HG03039 (cell line): ENCODE results near the gene TMEM269.

Experiments used
- ATAC-seq: cut with Tn5 transposase; IDR thresholded peaks from one replicate; pipeline ENCODE4 v1.9.1; 2021; ENCODE audit warnings: mild to moderate bottlenecking, moderate library complexity; ENCODE audit not compliant: unreplicated experiment

TMEM269 gene

GRCh38 chr1:42820813-42821212 lies 36.0 kb downstream of the TMEM269 start:
- no peak for ATAC-seq

- ATAC-seq = no peak
Observed at GRCh38 chr1:42821690-42822089, 36.9 kb downstream of the TMEM269 start.

- ATAC-seq = no peak
Observed at GRCh38 chr1:42822800-42823392, 38.1 kb downstream of the TMEM269 start.

- no peak for ATAC-seq
Observed at GRCh38 chr1:42824481-42825035, 39.8 kb downstream of the TMEM269 start.

- no peak for ATAC-seq
Observed at GRCh38 chr1:42825036-42825851, 40.5 kb downstream of the TMEM269 start.

GRCh38 chr1:42830631-42831030 lies 45.8 kb downstream of the TMEM269 start:
- ATAC-seq = no peak

DNA sequence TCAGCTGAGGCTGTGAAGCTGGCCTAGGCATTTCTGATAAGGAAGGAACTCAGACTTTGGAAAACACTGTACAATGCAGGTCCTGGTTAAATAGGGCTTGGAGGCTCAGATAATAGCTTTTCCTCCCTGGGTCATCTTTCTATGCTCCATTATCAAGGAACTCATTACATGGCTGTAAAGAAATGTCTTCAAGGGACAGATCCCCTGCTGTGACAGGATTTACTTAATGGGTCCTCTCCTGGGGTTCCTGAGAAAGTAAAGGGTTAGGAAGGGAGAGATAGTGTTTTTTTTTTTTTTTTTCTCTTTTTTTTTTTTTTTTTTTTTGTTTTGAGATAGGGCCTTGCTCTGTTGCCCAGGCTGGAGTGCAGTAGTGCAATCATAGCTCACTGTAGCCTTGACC lies 46.5 kb downstream of the TMEM269 start:
- ATAC-seq = no peak

DNA sequence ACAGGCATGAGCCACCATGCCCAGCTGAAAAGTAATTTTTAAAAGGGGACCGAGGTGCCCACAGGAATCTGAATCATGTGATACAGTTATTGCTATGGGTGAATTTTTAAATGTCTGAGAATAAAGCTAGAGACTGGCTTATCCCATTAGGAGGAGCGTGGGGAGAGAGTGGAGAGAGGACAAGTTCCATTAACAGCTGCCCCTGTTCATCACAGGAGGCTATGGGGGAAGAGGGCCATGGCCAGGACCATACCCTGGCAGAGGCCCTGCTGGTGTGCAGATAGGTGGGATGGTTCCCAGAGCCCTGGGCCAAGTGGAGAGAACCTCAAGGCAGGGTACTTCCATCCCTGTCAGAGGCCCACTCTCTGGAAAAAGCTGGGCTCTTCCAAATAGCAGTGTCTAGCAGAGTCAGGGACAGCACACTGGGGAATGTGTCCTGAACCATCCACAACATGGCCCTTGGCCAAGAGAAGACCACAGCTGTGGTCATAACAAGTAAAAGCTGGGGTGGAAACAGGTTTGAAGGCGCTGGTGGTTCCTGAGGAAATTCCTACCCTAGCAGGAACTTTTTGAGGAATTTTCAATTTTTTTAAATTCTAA lies 48.0 kb downstream of the TMEM269 start:
- ATAC-seq = no peak

DNA sequence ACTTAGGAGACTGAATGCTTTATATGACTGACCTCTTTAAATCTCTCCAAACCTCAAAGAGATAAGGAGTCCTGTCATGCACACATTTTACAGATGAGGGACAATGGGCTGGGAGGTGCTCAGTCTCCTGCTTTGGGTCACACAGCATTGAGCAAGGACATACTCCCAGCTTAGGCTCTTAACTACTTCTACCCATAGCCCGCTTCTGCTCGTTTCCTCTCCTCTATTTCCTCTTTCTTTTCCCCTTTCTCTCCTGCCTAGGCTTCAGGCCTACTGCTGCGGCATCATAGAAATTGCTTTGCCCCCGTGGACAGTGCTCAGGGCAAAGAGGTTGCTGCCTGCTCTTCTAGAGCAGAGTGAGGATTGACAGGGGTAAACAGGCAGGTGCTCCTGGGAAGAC lies 49.2 kb downstream of the TMEM269 start:
- no peak for ATAC-seq

DNA sequence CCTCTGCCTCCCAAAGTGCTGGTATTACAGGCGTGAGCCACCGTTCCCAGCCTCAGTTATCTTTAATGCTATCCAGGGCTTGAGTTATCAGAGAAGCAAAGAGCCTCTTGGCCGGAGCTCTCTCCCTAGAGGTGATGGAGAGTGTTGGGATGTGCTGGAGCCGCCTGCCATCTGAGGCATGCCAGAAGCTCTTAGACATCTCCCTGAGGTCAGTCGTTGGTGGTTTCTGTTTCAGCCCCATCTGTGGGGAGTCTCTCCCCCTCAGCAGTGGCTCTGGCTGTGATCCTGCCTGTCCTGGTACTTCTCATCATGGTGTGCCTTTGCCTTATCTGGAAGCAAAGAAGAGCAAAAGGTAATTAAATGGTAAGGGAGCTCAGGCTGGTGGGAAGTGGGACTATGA lies 50.0 kb downstream of the TMEM269 start:
- no peak for ATAC-seq

GRCh38 chr1:42835422-42835821 lies 50.6 kb downstream of the TMEM269 start:
- ATAC-seq = no peak

DNA sequence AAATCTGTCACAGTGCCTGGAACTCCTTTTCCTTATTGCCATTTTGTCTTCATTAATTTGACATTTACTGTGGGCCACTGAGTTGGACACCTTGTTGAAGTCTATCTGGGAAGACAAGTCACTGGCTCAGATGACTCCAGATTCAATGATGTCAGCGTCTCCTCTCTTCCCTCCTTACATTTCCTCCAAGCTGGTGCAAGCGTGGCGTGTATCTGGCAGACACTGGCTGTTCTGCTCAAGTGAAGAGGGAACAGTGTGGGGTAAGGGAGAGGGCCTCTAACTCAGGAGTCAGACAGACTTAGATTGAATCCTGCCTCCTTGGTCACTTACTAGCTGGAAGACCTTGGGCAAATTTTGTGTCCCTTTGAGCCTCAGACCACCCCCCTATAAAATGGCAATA lies 52.9 kb downstream of the TMEM269 start:
- ATAC-seq = no peak

DNA sequence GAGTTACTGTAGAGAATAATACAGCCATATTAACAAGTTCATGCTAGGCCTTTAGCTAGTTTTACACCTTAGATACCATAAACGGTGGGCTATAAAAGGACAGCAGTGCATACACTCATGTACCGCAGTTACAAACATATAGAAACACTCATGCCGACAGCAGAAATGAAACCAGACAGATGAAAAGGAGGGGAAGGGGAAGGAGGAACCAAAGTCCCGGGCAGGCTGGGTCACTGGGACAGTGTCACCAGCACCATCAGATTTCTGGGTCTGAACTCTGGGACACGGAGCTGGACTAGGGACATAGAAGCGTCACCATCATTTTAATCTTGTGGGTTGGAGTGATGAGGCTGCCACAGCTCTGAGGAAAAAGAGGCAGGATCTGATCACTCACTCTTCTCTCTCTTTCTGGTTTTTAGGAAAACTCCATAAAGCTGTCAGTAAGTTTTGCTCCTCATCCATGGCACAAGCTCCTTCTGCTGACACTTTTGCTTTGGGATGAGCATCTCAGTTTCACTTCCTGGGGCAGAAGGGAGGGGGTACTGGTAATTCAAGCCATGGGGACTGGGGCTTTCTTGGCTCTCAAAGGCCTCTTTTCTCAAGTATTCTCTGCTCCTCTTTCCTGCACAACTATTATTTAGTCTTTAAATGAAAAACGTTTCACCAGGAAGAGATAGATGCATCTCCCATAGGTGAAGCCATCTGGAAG lies 53.8 kb downstream of the TMEM269 start:
- ATAC-seq = no peak

- ATAC-seq = no peak
Observed at GRCh38 chr1:42841010-42841409, 56.2 kb downstream of the TMEM269 start.

DNA sequence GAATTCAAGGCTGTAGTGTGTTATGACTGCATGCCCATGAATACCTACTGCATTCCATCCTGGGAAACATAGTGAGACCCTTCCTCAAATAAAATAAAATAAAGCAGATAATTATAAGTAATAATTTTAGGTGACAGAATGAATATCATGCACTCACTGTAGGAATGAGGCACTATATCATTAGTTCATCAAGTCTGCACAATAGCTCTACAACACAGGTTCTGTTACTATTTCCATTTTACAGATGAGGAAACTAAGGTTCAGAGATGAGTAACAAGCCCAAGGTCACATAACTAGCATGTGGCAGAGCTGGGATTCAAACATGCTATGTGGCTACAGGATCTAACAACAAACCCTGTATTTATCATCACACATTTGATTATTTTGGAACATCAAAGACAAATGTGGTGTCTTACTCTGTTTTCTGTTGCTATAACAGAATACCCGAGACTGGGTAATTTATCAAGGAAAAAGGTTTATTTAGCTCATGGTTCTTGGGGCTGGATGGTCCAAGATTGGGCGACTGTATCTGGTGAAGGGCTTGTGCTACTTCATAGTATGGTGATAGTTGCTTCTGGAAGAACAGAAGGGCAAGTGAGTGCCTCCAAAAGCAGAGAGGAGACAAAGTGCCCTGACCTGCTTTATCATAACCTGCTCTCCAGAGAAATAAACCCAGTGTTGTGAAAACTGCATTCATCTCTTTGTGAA lies 56.8 kb downstream of the TMEM269 start:
- ATAC-seq = no peak

GRCh38 chr1:42844592-42845140 lies 59.9 kb downstream of the TMEM269 start:
- ATAC-seq = no peak

GRCh38 chr1:42845193-42845592 lies 60.4 kb downstream of the TMEM269 start:
- ATAC-seq = no peak

DNA sequence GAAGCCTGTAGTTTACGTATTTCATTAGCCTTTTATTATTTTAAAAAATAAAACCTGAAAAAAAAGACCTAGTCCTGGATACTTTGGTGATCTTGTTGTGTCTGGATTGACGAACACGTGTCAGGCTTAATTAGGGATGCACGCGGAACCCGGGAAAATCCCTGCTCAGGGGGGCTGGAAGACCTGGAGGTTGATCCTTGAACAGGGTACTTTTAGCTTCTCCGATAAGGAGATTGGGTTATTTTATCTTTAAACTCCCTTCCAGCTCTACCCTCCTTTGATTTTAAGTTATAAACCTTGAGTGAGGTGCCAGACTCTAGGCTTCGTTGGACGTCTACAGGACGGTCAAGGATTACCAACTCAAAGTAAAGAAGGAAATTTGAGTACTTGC lies 61.1 kb downstream of the TMEM269 start:
- ATAC-seq = no peak

DNA sequence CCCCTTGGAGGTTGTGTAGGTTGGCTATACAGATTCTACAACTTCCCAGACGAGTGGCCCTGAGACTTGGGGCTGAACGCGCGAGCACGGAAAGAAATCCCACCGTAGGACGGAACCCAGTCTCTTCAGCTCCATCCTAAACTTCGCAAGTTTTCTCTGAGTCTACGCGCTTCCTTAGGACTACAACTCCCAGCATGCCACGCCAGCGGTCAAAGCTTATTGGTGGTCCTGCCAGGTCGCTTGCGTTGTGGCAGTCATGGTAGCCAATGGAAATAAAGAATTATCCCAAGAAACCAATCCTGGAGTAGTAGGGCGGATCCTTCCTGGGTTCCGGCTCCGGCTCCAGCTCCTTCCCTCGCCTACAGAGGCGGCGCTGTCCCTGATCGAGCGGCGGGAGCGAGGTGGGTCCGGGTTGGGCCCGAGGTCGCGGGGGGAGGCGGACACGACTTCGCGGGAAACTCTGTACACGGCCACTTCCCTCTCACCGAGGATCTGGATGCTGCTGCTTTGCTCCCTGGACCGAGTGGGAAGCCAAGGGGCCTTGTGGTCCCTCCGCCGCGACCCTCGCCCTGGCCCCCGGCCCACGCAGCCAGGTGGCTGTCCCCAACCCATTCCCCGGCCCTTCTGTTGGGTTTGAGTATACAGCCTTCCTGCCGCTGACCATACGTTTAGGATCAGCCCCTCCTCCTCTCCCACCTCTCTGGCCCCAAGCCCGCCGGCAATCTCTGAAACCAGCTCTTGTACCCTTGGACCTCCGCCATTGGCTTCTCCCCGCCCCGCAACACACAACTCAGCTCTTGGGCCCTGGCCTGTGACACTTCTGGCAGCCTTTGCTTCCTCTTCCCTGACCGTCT lies 61.7 kb downstream of the TMEM269 start, which contains the start of gene ZNF691:
ZNF691 (plus strand) TSS at position 357 of the 854 bp plus-strand sequence. CDS start 3,046 bp downstream, outside the sequence.
- peak; percentile 85 for ATAC-seq
